ENCODE data around the gene ASPHD2. TPM values are rescaled to one million over a fixed set of nuclear protein-coding genes. Genes with fewer than 3 reads are reported as not detected.

ASPHD2 gene
- total RNA-seq, 1 experiment from 2014 or later = 0.44 TPM

DNA sequence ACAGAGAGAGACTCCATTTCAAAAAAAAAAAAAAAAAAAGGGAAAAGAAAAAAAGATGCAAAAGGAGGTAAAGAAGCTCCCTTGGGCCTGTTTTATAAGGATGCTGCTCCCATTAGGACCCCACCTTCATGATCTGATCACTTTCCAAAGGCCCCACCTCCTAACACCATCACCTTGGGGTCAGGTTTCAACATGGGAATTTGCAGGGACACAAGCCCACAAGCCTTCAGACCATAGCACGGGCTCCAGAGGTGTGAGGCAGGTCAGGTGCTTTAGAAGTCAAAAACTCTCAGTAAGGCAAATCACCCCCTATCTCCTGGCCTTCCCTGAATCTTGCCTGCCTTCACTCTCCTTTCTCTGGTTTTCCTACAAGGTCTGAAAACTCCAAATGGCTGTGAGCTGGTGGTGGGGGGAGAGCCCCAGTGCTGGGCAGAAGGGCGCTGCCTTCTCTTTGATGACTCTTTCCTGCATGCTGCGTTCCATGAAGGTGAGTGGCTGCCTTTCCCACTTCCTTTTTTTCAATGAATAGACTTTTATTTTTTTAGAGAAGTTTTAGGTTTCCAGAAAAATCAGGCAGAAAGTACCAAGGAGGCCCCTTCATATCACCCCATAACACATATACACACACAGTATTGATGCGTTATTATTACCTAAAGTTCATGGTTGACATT is 13.2 kb downstream of the ASPHD2 start:
- intact Hi-C loops (cut with micrococcal nuclease; ENCODE audit: unreplicated experiment) = no loop called here
- no peaks in the 10 kb centered on the region for H4K20me1 ChIP-seq (ENCODE audit: insufficient read depth)
- BruUV-seq (replicated peaks) = no TSS peak
- no peaks in the 10 kb centered on the region for H3K4me1 ChIP-seq (replicated peaks; ENCODE audit: insufficient read depth)
- ChIA-PET CTCF (no interaction called here), POLR2A (ENCODE audit: unreplicated experiment) (interaction anchor here (0.7 kb wide), 1 partner anchor 26 kb away, joined by 32 read pairs; no protein-coding TSS in a partner anchor)
- no peaks in the 10 kb centered on the region for H3K9me3 ChIP-seq (ENCODE audit: insufficient read depth, low read depth)
- no peak overlapping the region for H3K4me2 ChIP-seq
- H3K79me2 ChIP-seq (ENCODE audit: low read depth) = no peaks in the 10 kb centered on the region
- H2AFZ ChIP-seq = no peak overlapping the region
- no peak overlapping the region for H3K27ac ChIP-seq
- H3K27me3 ChIP-seq (ENCODE audit: insufficient read depth, low read depth) = no peaks in the 10 kb centered on the region; the same call in 1 of the 2 replicates
- no peak for DNase-seq
- H3K9me2 ChIP-seq (ENCODE audit: insufficient read depth) = no peaks in the 10 kb centered on the region
- no peaks in the 10 kb centered on the region for H3K36me3 ChIP-seq (ENCODE audit: low read depth)
- no peak overlapping the region for H3K4me3 ChIP-seq
- no peaks in the 10 kb centered on the region for H3F3A ChIP-seq (ENCODE audit: insufficient read depth, low read depth)
- TF ChIP-seq EZH2 (IDR thresholded peaks at IDR 0.05; ENCODE audit: low read depth) = no peak

- Histone ChIP-seq H3K4me1 (replicated peaks; ENCODE audit: insufficient read depth) (no peaks in the 10 kb centered on the region), H3K4me3 (no peak overlapping the region), H3K27ac (no peak overlapping the region), H3F3A (ENCODE audit: insufficient read depth, low read depth) (no peaks in the 10 kb centered on the region), H3K79me2 (ENCODE audit: low read depth) (no peaks in the 10 kb centered on the region), H3K9me2 (ENCODE audit: insufficient read depth) (no peaks in the 10 kb centered on the region), H2AFZ (no peak overlapping the region), H3K9me3 (ENCODE audit: insufficient read depth, low read depth) (no peaks in the 10 kb centered on the region), H4K20me1 (ENCODE audit: insufficient read depth) (no peaks in the 10 kb centered on the region), H3K27me3 (ENCODE audit: insufficient read depth, low read depth) (no peaks in the 10 kb centered on the region), H3K36me3 (ENCODE audit: low read depth) (no peaks in the 10 kb centered on the region), H3K4me2 (no peak overlapping the region)
- BruUV-seq (replicated peaks) = no TSS peak
- DNase-seq = no peak
- ChIA-PET CTCF (interaction anchor here (0.6 kb wide), 1 partner anchor 1512 kb away, joined by 6 read pairs; no protein-coding TSS in a partner anchor), POLR2A (ENCODE audit: unreplicated experiment) (no interaction called here)
- no peak for TF ChIP-seq EZH2 (IDR thresholded peaks at IDR 0.05; ENCODE audit: low read depth)
- TF ChIP-seq, protein P1, sequence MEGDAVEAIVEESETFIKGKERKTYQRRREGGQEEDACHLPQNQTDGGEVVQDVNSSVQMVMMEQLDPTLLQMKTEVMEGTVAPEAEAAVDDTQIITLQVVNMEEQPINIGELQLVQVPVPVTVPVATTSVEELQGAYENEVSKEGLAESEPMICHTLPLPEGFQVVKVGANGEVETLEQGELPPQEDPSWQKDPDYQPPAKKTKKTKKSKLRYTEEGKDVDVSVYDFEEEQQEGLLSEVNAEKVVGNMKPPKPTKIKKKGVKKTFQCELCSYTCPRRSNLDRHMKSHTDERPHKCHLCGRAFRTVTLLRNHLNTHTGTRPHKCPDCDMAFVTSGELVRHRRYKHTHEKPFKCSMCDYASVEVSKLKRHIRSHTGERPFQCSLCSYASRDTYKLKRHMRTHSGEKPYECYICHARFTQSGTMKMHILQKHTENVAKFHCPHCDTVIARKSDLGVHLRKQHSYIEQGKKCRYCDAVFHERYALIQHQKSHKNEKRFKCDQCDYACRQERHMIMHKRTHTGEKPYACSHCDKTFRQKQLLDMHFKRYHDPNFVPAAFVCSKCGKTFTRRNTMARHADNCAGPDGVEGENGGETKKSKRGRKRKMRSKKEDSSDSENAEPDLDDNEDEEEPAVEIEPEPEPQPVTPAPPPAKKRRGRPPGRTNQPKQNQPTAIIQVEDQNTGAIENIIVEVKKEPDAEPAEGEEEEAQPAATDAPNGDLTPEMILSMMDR (conservative IDR thresholded peaks at IDR 0.05) = no peak
- intact Hi-C loops (cut with micrococcal nuclease; ENCODE audit: unreplicated experiment) = no loop called here
Observed at GRCh38 chr22:26443901-26444690, 15.0 kb downstream of the ASPHD2 start.

DNA sequence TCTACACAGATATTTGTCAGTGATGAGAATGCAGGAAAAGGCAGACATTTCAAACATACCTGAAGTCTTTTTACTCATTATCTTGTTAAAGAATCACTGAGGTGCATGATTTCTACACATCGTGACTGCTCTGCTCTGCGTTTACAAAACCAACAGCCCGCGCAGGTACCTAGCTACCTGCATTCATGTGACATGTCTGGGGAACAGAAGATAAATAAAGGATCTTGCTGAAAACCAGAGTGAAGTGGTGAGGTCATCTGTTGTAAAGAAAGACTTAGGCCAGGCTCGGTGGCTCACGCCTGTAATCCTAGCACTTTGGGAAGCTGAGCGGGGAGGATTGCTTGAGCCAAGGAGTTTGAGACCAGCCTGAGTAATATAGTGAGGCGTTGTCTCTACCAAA is 15.7 kb downstream of the ASPHD2 start:
- Histone ChIP-seq H3K27me3 (ENCODE audit: insufficient read depth, low read depth) (no peaks in the 10 kb centered on the region), H3K79me2 (ENCODE audit: low read depth) (no peaks in the 10 kb centered on the region), H3K27ac (no peak overlapping the region), H3K4me3 (no peak overlapping the region), H3K9me3 (ENCODE audit: insufficient read depth, low read depth) (no peaks in the 10 kb centered on the region), H3K4me2 (no peak overlapping the region), H3K36me3 (ENCODE audit: low read depth) (no peaks in the 10 kb centered on the region), H3K9me2 (ENCODE audit: insufficient read depth) (no peaks in the 10 kb centered on the region), H3F3A (ENCODE audit: insufficient read depth, low read depth) (no peaks in the 10 kb centered on the region), H4K20me1 (ENCODE audit: insufficient read depth) (no peaks in the 10 kb centered on the region), H3K4me1 (replicated peaks; ENCODE audit: insufficient read depth) (no peaks in the 10 kb centered on the region), H2AFZ (no peak overlapping the region)
- no peak for TF ChIP-seq EZH2 (IDR thresholded peaks at IDR 0.05; ENCODE audit: low read depth)
- TF ChIP-seq, protein P1 (conservative IDR thresholded peaks at IDR 0.05) = no peak
- DNase-seq = no peak
- POLR2A ChIA-PET (ENCODE audit: unreplicated experiment) = no interaction called here
- intact Hi-C loops (cut with micrococcal nuclease; ENCODE audit: unreplicated experiment) = no loop called here
- CTCF ChIA-PET = no interaction called here
- BruUV-seq (replicated peaks) = no TSS peak

Measured in PC-9 (cell line).